Ovary (tissue), 9 donors: ENCODE data around the gene PTH1R. TPM values are rescaled to one million over a fixed set of nuclear protein-coding genes. Genes with fewer than 3 reads are reported as not detected.
A peak's percentile ranks its signal among the peaks of the same experiment; 100 is the strongest.

Experiments used
- DNase-seq, 5 donors: peaks; one replicate each; pipeline ENCODE4 v3.0.0-alpha.2; 2019 to 2020
- H3K27ac ChIP-seq, 2 donors: fragments of 200-600 bp; one replicate each; pipeline versions ENCODE4 v1.5.1 to v1.8.0; 2019 to 2022
- H3K27me3 ChIP-seq: fragments of 200-600 bp; one replicate; pipeline ENCODE4 v1.8.0; 2022
- H3K36me3 ChIP-seq: fragments of 200-600 bp; sonication (generic); one replicate; pipeline ENCODE4 v1.5.1; 2019
- H3K4me1 ChIP-seq: one replicate; pipeline ENCODE4 v1.8.1; 2013; ENCODE audit warnings: mild to moderate bottlenecking, moderate library complexity; ENCODE audit not compliant: insufficient read depth
- H3K4me3 ChIP-seq: fragments of 200-600 bp; sonication (generic); one replicate; pipeline ENCODE4 v1.5.1; 2017
- H3K9me3 ChIP-seq, 2 donors: fragments of 200-600 bp in 1 of 2; sonication (generic) in 1 of 2; one replicate each; pipeline versions ENCODE4 v1.5.1 to v1.8.1; 2013 to 2019; ENCODE audit warnings: mild to moderate bottlenecking in 1 of 2, moderate library complexity in 1 of 2
- CTCF ChIP-seq, 3 donors: fragments of 450-650 bp in 2 of 3; fragments of 200-600 bp in 1 of 3; IDR thresholded peaks; one replicate each; pipeline versions ENCODE4 v1.5.1 to v1.8.0; 2016 to 2022; ENCODE audit warnings: antibody characterized with exemption in 3 of 3, mild to moderate bottlenecking in 1 of 3
- EP300 ChIP-seq: sonication (generic); formaldehyde crosslinking; IDR thresholded peaks from one replicate; pipeline ENCODE4 v1.6.1; 2017; ENCODE audit warnings: antibody characterized with exemption
- POLR2A ChIP-seq: fragments of 450-650 bp; IDR thresholded peaks from one replicate; pipeline ENCODE4 v1.6.1; 2017; ENCODE audit warnings: antibody characterized with exemption, mild to moderate bottlenecking, moderate library complexity
- WGBS, 3 donors: extraction: QIAGEN DNeasy Blood & Tissue Kit in 1 of 3; methylation state at CpG; one replicate each; pipeline versions ENCODE4 v1.1.5 to v1.1.7; 2013 to 2017; 5-methylcytosine and 5-hydroxymethylcytosine counted together
- intact Hi-C, 4 donors: fragments of 100-400 bp; cut with DNase I; formaldehyde crosslinking; loops; one replicate each; pipeline versions ENCODE4 v1.11.0 to v1.15.1; 2022 to 2023
- polyA plus RNA-seq, 2 donors: library from polyadenylated mRNA; stranded (reverse); fragments of 200-250 nt in 1 of 2; fragments of 350-450 nt in 1 of 2; fragmentation: Illumina TruSeq in 1 of 2; extraction: RNeasy Lipid Tissue Mini Kit (QIAGEN cat#74804) in 1 of 2; gene quantifications; one replicate each; pipeline ENCODE4 v1.2.3, GENCODE V29; 2013 to 2014
- total RNA-seq, 7 donors: library from RNA; depleted of rRNA in 2 of 7; stranded (reverse); fragments of >200 nt in 2 of 7; fragmentation: NEBNext Ultra II Directional in 3 of 7; extraction: Animal tissue kit (Norgen Biotek cat#: 25700) in 3 of 7; gene quantifications; one replicate each; pipeline versions ENCODE4 v1.1.0 to v1.2.4, GENCODE V29; 2016 to 2023
- donor health status: DM: no; HTN: no; CAD: no; lungs with moderate emphysema.
- donor health status: DM: no; HTN: no; CAD: no.
- donor health status: Bipolar disorder and iron deficiency.
- donor health status: DM: yes; HTN: yes; CAD: no.
- donor health status: DM: no; HTN: no; CAD: no.
- donor health status: DM: yes; HTN: yes; CAD: no.

The PTH1R gene
- total and polyA plus RNA-seq, 9 donors, result 3.8 to 23.9 (median 12.3) TPM

- no peak for DNase-seq
- intact Hi-C loops, result no loop called here
- Histone ChIP-seq H3K4me3 (peak overlapping the region; percentile 65), H3K9me3 (no peaks in the 10 kb centered on the region), H3K27me3 (no peaks in the 10 kb centered on the region), H3K36me3 (no peaks in the 10 kb centered on the region), H3K4me1 (peaks cover 5% of the 10 kb centered on the region), H3K27ac (no peak overlapping the region)
- no peak for TF ChIP-seq EP300
- TF ChIP-seq CTCF (IDR thresholded peaks at IDR 0.05), result no peak
- WGBS, 3 donors, result 33 to 38% (median 37%) methylated on average over 28 to 29 of the region's 29 CpGs
Observed at GRCh38 chr3:46880884-46881595, 3.5 kb downstream of the PTH1R start.

- Histone ChIP-seq H3K36me3 (no peaks in the 10 kb centered on the region), H3K4me3 (peak overlapping the region; percentile 65), H3K27me3 (no peaks in the 10 kb centered on the region), H3K27ac (peak overlapping the region; percentile 61 to 89), H3K9me3 (no peaks in the 10 kb centered on the region), H3K4me1 (peaks cover 5% of the 10 kb centered on the region)
- no peak for TF ChIP-seq EP300
- TF ChIP-seq CTCF (IDR thresholded peaks at IDR 0.05), result no peak
- no peak for TF ChIP-seq POLR2A
- 1 to 2% (median 1%) methylated on average over 42 to 83 of the region's 83 CpGs for WGBS, 3 donors
- peak; percentile 68 to 78 (median 76) for DNase-seq
- intact Hi-C loops, result no loop called here
Observed at GRCh38 chr3:46881596-46882376, 4.3 kb downstream of the PTH1R start.

- no peaks in the 10 kb centered on the region for H3K36me3 ChIP-seq
- peak; percentile 57 to 71 (median 64) for DNase-seq
- 0 to 2% (median 1%) methylated on average over 61 to 72 of the region's 72 CpGs for WGBS, 3 donors
- peaks cover 5% of the 10 kb centered on the region for H3K4me1 ChIP-seq
- peak overlapping the region; percentile 61 to 89 for H3K27ac ChIP-seq
- intact Hi-C loops, result no loop called here
- no peaks in the 10 kb centered on the region for H3K9me3 ChIP-seq
- no peaks in the 10 kb centered on the region for H3K27me3 ChIP-seq
- no peak for TF ChIP-seq POLR2A
- no peak for TF ChIP-seq CTCF (IDR thresholded peaks at IDR 0.05)
- no peak for TF ChIP-seq EP300
- peak overlapping the region; percentile 65 for H3K4me3 ChIP-seq
Observed at GRCh38 chr3:46882377-46883053, 5.0 kb downstream of the PTH1R start.

- intact Hi-C loops, result no loop called here
- Histone ChIP-seq H3K27me3 (no peaks in the 10 kb centered on the region), H3K36me3 (no peaks in the 10 kb centered on the region), H3K9me3 (no peaks in the 10 kb centered on the region), H3K27ac (peak overlapping the region; percentile 61 to 89), H3K4me3 (peak overlapping the region; percentile 65), H3K4me1 (peaks cover 5% of the 10 kb centered on the region)
- WGBS, 3 donors, result 4 to 6% (median 4%) methylated on average over 42 to 71 of the region's 78 CpGs
- peak in 3 of 5 donors; percentile 52 to 59 (median 57) for DNase-seq
- TF ChIP-seq POLR2A (no peak), EP300 (no peak), CTCF (IDR thresholded peaks at IDR 0.05) (no peak)
Observed at GRCh38 chr3:46883054-46883829, 5.7 kb downstream of the PTH1R start.
